Epithelial cell of esophagus (primary cell): Measurements from ENCODE around the gene TK1.

Experiments
- DNase-seq: peaks from one replicate; pipeline ENCODE4 v3.0.0; 2010; ENCODE audit warnings: low read depth
- H3K4me3 ChIP-seq: 2 replicates; pipeline ENCODE4 v1.5.1; 2011; ENCODE audit warnings: mild to moderate bottlenecking, low read length, control low read depth
- CTCF ChIP-seq: IDR thresholded peaks from 2 replicates; pipeline ENCODE4 v1.5.1; 2011; ENCODE audit warnings: low read depth, mild to moderate bottlenecking, low read length, control low read depth, inconsistent platforms; ENCODE audit not compliant: insufficient read depth; ENCODE audit errors: missing control alignments

The TK1 gene

GRCh38 chr17:78184868-78185267 is 2.0 kb downstream of the TK1 start:
- no peak for TF ChIP-seq CTCF
- DNase-seq, result no peak
- H3K4me3 ChIP-seq, result no peak overlapping the region

DNA sequence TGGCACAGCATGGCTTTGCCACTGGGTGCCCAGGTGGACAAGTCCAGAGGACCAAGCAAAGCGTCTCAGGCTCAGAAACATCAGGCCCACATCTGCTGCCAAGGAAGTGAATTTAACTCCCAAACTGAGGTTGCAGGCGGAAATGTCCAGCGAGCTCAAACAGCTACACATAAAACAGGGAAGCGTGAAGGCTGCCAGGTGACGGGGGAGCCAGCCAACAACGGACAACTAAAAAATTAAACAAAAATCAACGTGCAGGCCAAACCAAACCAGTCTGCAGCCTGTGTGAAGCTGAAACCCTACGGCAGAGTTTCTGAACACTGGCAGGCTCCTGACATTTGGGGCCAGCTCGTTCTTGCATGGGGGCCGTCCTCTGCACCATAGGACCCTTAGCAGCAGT is 2.5 kb downstream of the TK1 start:
- H3K4me3 ChIP-seq, result no peak overlapping the region
- TF ChIP-seq CTCF, result no peak
- DNase-seq, result no peak

DNA sequence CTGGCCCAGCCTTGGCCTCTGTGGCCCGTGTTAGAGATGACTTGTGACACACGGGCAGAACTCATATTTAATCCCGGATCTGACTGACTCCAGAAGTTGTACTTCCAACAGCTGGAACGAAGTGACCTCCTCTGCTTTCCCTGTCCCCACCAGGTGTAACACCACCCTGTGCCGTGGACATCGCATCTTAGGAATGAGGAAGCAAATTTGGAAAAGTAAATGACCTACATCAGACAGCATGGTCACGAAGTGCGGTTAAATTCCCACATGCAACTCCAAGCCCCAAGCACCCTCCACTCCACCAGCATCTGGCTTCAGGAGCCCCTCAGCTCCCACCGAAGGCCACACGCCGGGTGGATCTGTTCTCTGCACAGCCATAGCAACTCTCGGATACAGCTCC is 2.9 kb downstream of the TK1 start:
- TF ChIP-seq CTCF, result no peak
- no peak for DNase-seq
- H3K4me3 ChIP-seq, result no peak overlapping the region

DNA sequence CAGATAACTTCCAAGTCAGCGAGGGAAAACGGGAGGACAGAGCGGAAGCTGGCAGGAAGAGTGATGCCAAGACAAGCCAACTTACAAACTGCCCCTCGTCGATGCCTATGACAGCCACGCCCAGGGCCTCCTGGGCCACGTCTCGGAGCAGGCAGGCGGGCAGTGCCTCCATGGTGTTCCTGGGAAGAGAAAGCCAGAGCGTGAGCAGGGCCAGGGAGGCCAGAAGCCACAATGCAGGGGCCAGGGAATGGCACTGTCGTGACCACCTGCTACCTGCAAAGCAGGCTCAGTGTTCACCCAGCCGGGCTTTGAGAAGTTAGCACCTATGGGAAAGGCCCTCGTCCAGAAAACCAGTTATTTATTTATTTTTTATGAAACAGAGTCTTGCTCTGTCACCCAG is 4.3 kb downstream of the TK1 start:
- no peak for TF ChIP-seq CTCF
- DNase-seq, result no peak
- no peak overlapping the region for H3K4me3 ChIP-seq

- DNase-seq, result no peak
- TF ChIP-seq CTCF, result no peak
- no peak overlapping the region for H3K4me3 ChIP-seq
Observed at GRCh38 chr17:78180508-78180907, 6.3 kb downstream of the TK1 start.

GRCh38 chr17:78180083-78180482 is 6.8 kb downstream of the TK1 start:
- no peak overlapping the region for H3K4me3 ChIP-seq
- DNase-seq, result no peak
- no peak for TF ChIP-seq CTCF

DNA sequence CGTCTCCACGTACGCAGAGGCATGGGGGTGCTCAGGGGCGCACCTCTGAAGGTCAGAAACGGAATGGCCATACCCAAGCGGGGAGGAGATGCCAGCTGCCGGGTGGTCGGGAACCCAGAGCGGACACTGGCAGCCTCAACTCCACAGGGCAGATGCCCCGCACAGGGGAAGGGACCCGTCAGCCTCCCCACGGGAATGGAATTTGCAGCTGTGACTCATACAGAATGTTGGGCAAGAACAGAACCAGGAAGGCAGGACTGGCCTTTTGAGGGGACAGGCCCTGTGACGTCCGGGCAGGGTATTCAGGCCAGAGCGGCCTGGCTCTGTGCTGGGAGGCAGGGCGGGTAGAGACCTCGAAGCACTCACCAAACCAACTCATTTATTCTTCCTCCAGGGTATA is 7.5 kb downstream of the TK1 start:
- H3K4me3 ChIP-seq, result no peak overlapping the region
- TF ChIP-seq CTCF, result no peak
- DNase-seq, result peak; percentile 71
